ENCODE data around the gene PRKG1. TPM values are rescaled to one million over a fixed set of nuclear protein-coding genes. Genes with fewer than 3 reads are reported as not detected.

Gene PRKG1
- total and polyA plus RNA-seq, 4 donors = 0.46 to 5.1 (median 1.5) TPM

- no peak for TF ChIP-seq YY1 (IDR thresholded peaks at IDR 0.05)
- peak; percentile 59 for TF ChIP-seq CTCF (IDR thresholded peaks at IDR 0.05; ENCODE audit: low read depth, low read length, missing input control)
- TF ChIP-seq FOXA2 (IDR thresholded peaks at IDR 0.05) = no peak
- peak; percentile 81 to 82 for TF ChIP-seq RAD21 (IDR thresholded peaks at IDR 0.05)
- TF ChIP-seq HNF4G (IDR thresholded peaks at IDR 0.05) = no peak
- no peak for TF ChIP-seq NR2F2 (IDR thresholded peaks at IDR 0.05)
- no peak for TF ChIP-seq ZBTB33 (IDR thresholded peaks at IDR 0.05)
- no peak for TF ChIP-seq GABPA (IDR thresholded peaks at IDR 0.05 in 1 of 2, conservative IDR thresholded peaks at IDR 0.05 in 1 of 2)
- peak; percentile 44 for DNase-seq (ENCODE audit: low spot score)
- Histone ChIP-seq H3K27me3 (ENCODE audit: control insufficient read depth in 4 of 4, insufficient read depth in 4 of 4, low read length in 3 of 4) (peaks cover 0 to 8% (median 3%) of the 10 kb centered on the region in 4 donors), H3K27ac (ENCODE audit: low read depth in 1 of 2, low read length in 2 of 2) (no peak overlapping the region), H3K9me3 (ENCODE audit: control insufficient read depth in 4 of 4, low read length in 3 of 4) (no peaks in the 10 kb centered on the region), H3K4me1 (ENCODE audit: control insufficient read depth in 4 of 4, insufficient read depth in 4 of 4, low read length in 3 of 4) (peaks cover 6 to 11% (median 11%) of the 10 kb centered on the region in 4 donors), H3K36me3 (ENCODE audit: control insufficient read depth in 4 of 4, insufficient read depth in 3 of 4, low read depth in 1 of 4, low read length in 3 of 4) (no peaks in the 10 kb centered on the region), H3K9ac (ENCODE audit: low read depth in 1 of 2, low read length in 2 of 2) (peak overlapping the region in 1 of 2 donors; percentile 29), H3K4me3 (ENCODE audit: low read depth in 1 of 3, low read length in 3 of 3) (peak overlapping the region in 2 of 3 donors; percentile 48 to 55)
- WGBS = 7% methylated on average over 40 of the region's 40 CpGs
These were observed 1234.2 kb downstream of the PRKG1 start for GRCh38 chr10:52308251-52309031.

- peaks cover 0 to 8% (median 3%) of the 10 kb centered on the region in 4 donors for H3K27me3 ChIP-seq (ENCODE audit: control insufficient read depth in 4 of 4, insufficient read depth in 4 of 4, low read length in 3 of 4)
- WGBS = 7% methylated on average over 3 of the region's 3 CpGs
- no peaks in the 10 kb centered on the region for H3K9me3 ChIP-seq (ENCODE audit: control insufficient read depth in 4 of 4, low read length in 3 of 4)
- H3K9ac ChIP-seq (ENCODE audit: low read depth in 1 of 2, low read length in 2 of 2) = no peak overlapping the region
- no peak overlapping the region for H3K27ac ChIP-seq (ENCODE audit: low read depth in 1 of 2, low read length in 2 of 2)
- TF ChIP-seq YY1 (IDR thresholded peaks at IDR 0.05) = no peak
- H3K36me3 ChIP-seq (ENCODE audit: control insufficient read depth in 4 of 4, insufficient read depth in 3 of 4, low read depth in 1 of 4, low read length in 3 of 4) = no peaks in the 10 kb centered on the region
- peaks cover 8 to 25% (median 19%) of the 10 kb centered on the region in 4 donors for H3K4me1 ChIP-seq (ENCODE audit: control insufficient read depth in 4 of 4, insufficient read depth in 4 of 4, low read length in 3 of 4)
- no peak for DNase-seq (ENCODE audit: low spot score)
- H3K4me3 ChIP-seq (ENCODE audit: low read depth in 1 of 3, low read length in 3 of 3) = no peak overlapping the region
These were observed 1238.6 kb downstream of the PRKG1 start for GRCh38 chr10:52312942-52313255.

GRCh38 chr10:52313256-52313932 lies 1239.1 kb downstream of the PRKG1 start:
- H3K27me3 ChIP-seq (ENCODE audit: control insufficient read depth in 4 of 4, insufficient read depth in 4 of 4, low read length in 3 of 4) = peaks cover 0 to 8% (median 3%) of the 10 kb centered on the region in 4 donors
- 4% methylated on average over 26 of the region's 26 CpGs for WGBS
- no peak overlapping the region for H3K9ac ChIP-seq (ENCODE audit: low read depth in 1 of 2, low read length in 2 of 2)
- peaks cover 6 to 22% (median 17%) of the 10 kb centered on the region in 4 donors for H3K4me1 ChIP-seq (ENCODE audit: control insufficient read depth in 4 of 4, insufficient read depth in 4 of 4, low read length in 3 of 4)
- H3K27ac ChIP-seq (ENCODE audit: low read depth in 1 of 2, low read length in 2 of 2) = no peak overlapping the region
- TF ChIP-seq FOXA2 (IDR thresholded peaks at IDR 0.05) = no peak
- TF ChIP-seq EGR1 (IDR thresholded peaks at IDR 0.05; ENCODE audit: low read depth in 2 of 2) = no peak
- TF ChIP-seq CTCF (IDR thresholded peaks at IDR 0.05; ENCODE audit: low read depth, low read length, missing input control) = no peak
- TF ChIP-seq ZBTB33 (IDR thresholded peaks at IDR 0.05) = no peak
- H3K4me3 ChIP-seq (ENCODE audit: low read depth in 1 of 3, low read length in 3 of 3) = peak overlapping the region in 2 of 3 donors; percentile 2 to 57
- no peaks in the 10 kb centered on the region for H3K36me3 ChIP-seq (ENCODE audit: control insufficient read depth in 4 of 4, insufficient read depth in 3 of 4, low read depth in 1 of 4, low read length in 3 of 4)
- no peaks in the 10 kb centered on the region for H3K9me3 ChIP-seq (ENCODE audit: control insufficient read depth in 4 of 4, low read length in 3 of 4)
- no peak for DNase-seq (ENCODE audit: low spot score)
